EL (cell line): ENCODE results near the gene SHC4.
"Not testable (repeated sequence)": the region's sequence is repeated elsewhere in the genome, so short reads cannot be mapped to it uniquely, and the experiment has no call there.

Source experiments
- DNase-seq: peaks from one replicate; pipeline ENCODE4 v3.0.0-alpha.2; 2016

SHC4 gene

GRCh38 chr15:48916721-48917120 is 47.0 kb downstream of the SHC4 start:
- no peak for DNase-seq

- DNase-seq = no peak
Observed at GRCh38 chr15:48915861-48916260, 47.9 kb downstream of the SHC4 start.

- no peak for DNase-seq
Observed at GRCh38 chr15:48914717-48915116, 49.0 kb downstream of the SHC4 start.

- DNase-seq = no peak
Observed at GRCh38 chr15:48913141-48913540, 50.6 kb downstream of the SHC4 start.

GRCh38 chr15:48910554-48910953 is 53.2 kb downstream of the SHC4 start:
- DNase-seq = not testable (repeated sequence)

- DNase-seq = not testable (repeated sequence)
Observed at GRCh38 chr15:48909313-48909712, 54.4 kb downstream of the SHC4 start.

- no peak for DNase-seq
Observed at GRCh38 chr15:48905847-48906246, 57.9 kb downstream of the SHC4 start.

GRCh38 chr15:48905216-48905615 is 58.5 kb downstream of the SHC4 start:
- DNase-seq = no peak

- DNase-seq = no peak
Observed at GRCh38 chr15:48904758-48905157, 59.0 kb downstream of the SHC4 start.

- no peak for DNase-seq
Observed at GRCh38 chr15:48899793-48900192, 63.9 kb downstream of the SHC4 start.

- DNase-seq = no peak
Observed at GRCh38 chr15:48898446-48898845, 65.3 kb downstream of the SHC4 start.

GRCh38 chr15:48898032-48898431 is 65.7 kb downstream of the SHC4 start:
- DNase-seq = no peak

GRCh38 chr15:48896869-48897814 is 66.6 kb downstream of the SHC4 start:
- peak; percentile 66 for DNase-seq

- no peak for DNase-seq
Observed at GRCh38 chr15:48893311-48893710, 70.4 kb downstream of the SHC4 start.

- DNase-seq = no peak
Observed at GRCh38 chr15:48891232-48891765, 72.4 kb downstream of the SHC4 start.

- no peak for DNase-seq
Observed at GRCh38 chr15:48890375-48890972, 73.2 kb downstream of the SHC4 start.

- no peak for DNase-seq
Observed at GRCh38 chr15:48889925-48890324, 73.8 kb downstream of the SHC4 start.

GRCh38 chr15:48888836-48889235 is 74.9 kb downstream of the SHC4 start:
- no peak for DNase-seq

GRCh38 chr15:48888191-48888590 is 75.5 kb downstream of the SHC4 start:
- DNase-seq = no peak

- no peak for DNase-seq
Observed at GRCh38 chr15:48887144-48887543, 76.6 kb downstream of the SHC4 start.

- no peak for DNase-seq
Observed at GRCh38 chr15:48883699-48884098, 80.0 kb downstream of the SHC4 start.

- no peak for DNase-seq
Observed at GRCh38 chr15:48880070-48880634, 83.6 kb downstream of the SHC4 start.
